HEK293 (cell line): ENCODE data around the gene RHBDF2.
A peak's percentile ranks its signal among the peaks of the same experiment; 100 is the strongest.

Experiments used
- CTCF ChIA-PET: fragments of 350-600 bp; formaldehyde crosslinking; extraction: SDS; loops from one replicate; lab custom pipeline; 2021; ENCODE audit warnings: antibody characterized with exemption; lab: Yijun Ruan, JAX
- POLR2A ChIA-PET: fragments of 300-600 bp; formaldehyde crosslinking; extraction: SDS; loops from one replicate; lab custom pipeline; 2020; ENCODE audit warnings: antibody characterized with exemption, inconsistent platforms; lab: Yijun Ruan, JAX
- H3K27ac ChIP-seq: fragments of 200-500 bp; sonication (Bioruptor generic); 2 replicates; pipeline ENCODE4 v1.5.1; 2014; ENCODE audit warnings: low read depth, low read length, control low read depth, inconsistent platforms; ENCODE audit errors: extremely low read depth
- H3K36me3 ChIP-seq, 2 experiments: fragments of 200-500 bp in 1 of 2; sonication (Bioruptor generic) in 1 of 2; 1 replicate in 1 of 2; 2 replicates in 1 of 2; pipeline ENCODE4 v1.5.1; 2014 to 2017; ENCODE audit warnings: inconsistent platforms in 2 of 2, low read length in 2 of 2; ENCODE audit not compliant: control insufficient read depth in 2 of 2, insufficient read depth in 1 of 2
- H3K4me1 ChIP-seq: fragments of 200-500 bp; sonication (Bioruptor generic); 2 replicates; pipeline ENCODE4 v1.5.1; 2014; ENCODE audit warnings: mild to moderate bottlenecking, low read length, inconsistent platforms; ENCODE audit not compliant: control insufficient read depth, insufficient read depth
- H3K4me3 ChIP-seq: 2 replicates; pipeline ENCODE4 v1.5.1; 2011; ENCODE audit warnings: low read depth, mild to moderate bottlenecking, control low read depth, low read length, moderate library complexity
- H3K9me3 ChIP-seq: fragments of 200-500 bp; sonication (Bioruptor generic); 2 replicates; pipeline ENCODE4 v1.5.1; 2014; ENCODE audit warnings: low read depth, low read length, inconsistent platforms; ENCODE audit not compliant: control insufficient read depth, insufficient read depth
- EGR2 ChIP-seq: fragments of 450-650 bp; formaldehyde crosslinking; IDR thresholded peaks from 2 replicates; pipeline ENCODE4 v1.5.1; 2016; ENCODE audit warnings: low read depth, missing biosample characterization, missing genetic modification characterization
- GLIS1 ChIP-seq: fragments of 450-650 bp; formaldehyde crosslinking; IDR thresholded peaks from 2 replicates; pipeline ENCODE4 v1.5.1; 2016; ENCODE audit warnings: missing biosample characterization, missing genetic modification characterization
- KLF16 ChIP-seq: fragments of 450-650 bp; formaldehyde crosslinking; IDR thresholded peaks from 2 replicates; pipeline ENCODE4 v1.5.1; 2017; ENCODE audit warnings: missing biosample characterization, missing genetic modification characterization
- KLF9 ChIP-seq: fragments of 450-650 bp; formaldehyde crosslinking; IDR thresholded peaks from 2 replicates; pipeline ENCODE4 v1.5.1; 2016; ENCODE audit warnings: missing biosample characterization, missing genetic modification characterization, low read depth
- RBAK ChIP-seq: fragments of 450-650 bp; formaldehyde crosslinking; IDR thresholded peaks from 2 replicates; pipeline ENCODE4 v1.5.1; 2016; ENCODE audit warnings: missing biosample characterization, missing genetic modification characterization
- REPIN1 ChIP-seq: fragments of 450-650 bp; formaldehyde crosslinking; IDR thresholded peaks from 2 replicates; pipeline ENCODE4 v1.5.1; 2017; ENCODE audit warnings: missing biosample characterization, missing genetic modification characterization, low read depth
- ZBTB20 ChIP-seq: fragments of 450-650 bp; formaldehyde crosslinking; IDR thresholded peaks from 2 replicates; pipeline ENCODE4 v1.5.1; 2016; ENCODE audit warnings: missing biosample characterization, missing genetic modification characterization
- ZFP69B ChIP-seq: fragments of 450-650 bp; formaldehyde crosslinking; IDR thresholded peaks from 2 replicates; pipeline ENCODE4 v1.5.1; 2016; ENCODE audit warnings: missing biosample characterization, missing genetic modification characterization
- ZNF133 ChIP-seq: fragments of 450-650 bp; formaldehyde crosslinking; IDR thresholded peaks from 2 replicates; pipeline ENCODE4 v1.5.1; 2016; ENCODE audit warnings: missing biosample characterization, missing genetic modification characterization
- ZNF146 ChIP-seq: fragments of 450-650 bp; formaldehyde crosslinking; IDR thresholded peaks from 2 replicates; pipeline ENCODE4 v1.5.1; 2016; ENCODE audit warnings: missing biosample characterization, missing genetic modification characterization
- ZNF248 ChIP-seq: fragments of 450-650 bp; formaldehyde crosslinking; IDR thresholded peaks from 2 replicates; pipeline ENCODE4 v1.5.1; 2017; ENCODE audit warnings: missing biosample characterization, missing genetic modification characterization
- ZNF292 ChIP-seq: fragments of 450-650 bp; formaldehyde crosslinking; IDR thresholded peaks from 2 replicates; pipeline ENCODE4 v1.5.1; 2016; ENCODE audit warnings: low read depth, missing biosample characterization, missing genetic modification characterization, borderline replicate concordance
- ZNF530 ChIP-seq: fragments of 450-650 bp; formaldehyde crosslinking; IDR thresholded peaks from 2 replicates; pipeline ENCODE4 v1.5.1; 2016; ENCODE audit warnings: low read depth, missing biosample characterization, missing genetic modification characterization
- ZNF629 ChIP-seq: fragments of 450-650 bp; formaldehyde crosslinking; IDR thresholded peaks from 2 replicates; pipeline ENCODE4 v1.5.1; 2017; ENCODE audit warnings: missing biosample characterization, missing genetic modification characterization
- ZNF677 ChIP-seq: fragments of 450-650 bp; IDR thresholded peaks from 2 replicates; pipeline ENCODE4 v1.5.0; 2018; ENCODE audit warnings: missing biosample characterization, mild to moderate bottlenecking, missing genetic modification characterization, moderate library complexity
- ZNF792 ChIP-seq: fragments of 450-650 bp; formaldehyde crosslinking; IDR thresholded peaks from 2 replicates; pipeline ENCODE4 v1.5.1; 2016; ENCODE audit warnings: missing biosample characterization, missing genetic modification characterization
- ZSCAN23 ChIP-seq: fragments of 450-650 bp; formaldehyde crosslinking; IDR thresholded peaks from 2 replicates; pipeline ENCODE4 v1.5.1; 2016; ENCODE audit warnings: missing biosample characterization, missing genetic modification characterization
- TF ChIP-seq, protein P1 (sequence below): IDR thresholded peaks from 2 replicates; pipeline ENCODE4 v1.6.1; 2011; ENCODE audit warnings: mild to moderate bottlenecking, low read depth, low read length, borderline replicate concordance
- TF ChIP-seq, protein P2 (sequence below): fragments of 450-650 bp; formaldehyde crosslinking; IDR thresholded peaks from 2 replicates; pipeline ENCODE4 v1.5.1; 2016; ENCODE audit warnings: missing biosample characterization, missing genetic modification characterization, low read depth
- TF ChIP-seq, protein P3 (sequence below): fragments of 450-650 bp; formaldehyde crosslinking; IDR thresholded peaks from 2 replicates; pipeline ENCODE4 v1.5.1; 2016; ENCODE audit warnings: missing biosample characterization, missing genetic modification characterization
- TF ChIP-seq, protein P4 (sequence below): fragments of 450-650 bp; formaldehyde crosslinking; IDR thresholded peaks from 2 replicates; pipeline ENCODE4 v1.5.1; 2016; ENCODE audit warnings: missing biosample characterization, missing genetic modification characterization

The RHBDF2 gene

DNA sequence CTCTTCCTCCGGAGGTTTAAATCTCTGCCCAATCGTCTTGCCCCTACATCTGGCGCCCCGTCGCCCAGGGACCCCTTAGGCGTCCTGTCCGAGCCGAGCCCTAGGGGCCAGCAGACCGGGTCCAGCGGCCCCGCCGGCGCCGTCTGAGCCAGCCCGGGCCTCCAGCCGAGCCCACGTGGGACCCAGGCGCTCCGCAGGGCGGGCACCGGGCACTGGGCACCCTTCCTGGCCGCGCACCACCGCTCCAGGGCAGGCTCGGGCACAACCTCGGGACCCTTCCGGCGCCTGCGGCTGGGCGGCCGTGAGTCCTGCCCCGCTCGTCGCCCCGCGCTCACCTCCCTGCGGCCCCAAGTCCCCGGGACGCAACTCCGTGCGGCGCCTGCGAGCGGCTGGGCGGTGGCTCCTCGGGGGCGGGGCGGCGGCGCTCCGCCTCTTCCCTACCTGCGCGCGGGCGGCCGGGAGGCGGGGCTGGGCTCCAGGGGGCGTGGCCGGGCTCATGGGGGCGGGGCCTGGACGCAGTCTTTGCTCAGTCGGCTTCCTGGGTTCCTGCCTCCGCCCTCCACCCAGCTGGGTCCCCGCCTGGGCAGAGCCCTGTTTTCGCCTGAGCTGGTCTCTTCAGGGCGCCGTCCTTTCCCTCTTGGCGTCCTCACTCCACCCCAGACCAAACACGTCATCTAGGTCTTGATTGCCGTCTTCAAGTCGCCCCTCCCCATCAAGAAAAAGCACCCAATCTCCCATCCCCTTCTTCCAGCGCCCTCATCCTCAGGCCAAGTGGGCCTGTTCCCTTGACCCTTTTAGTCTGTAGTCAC, at the start of gene RHBDF2 (continued):
- TF ChIP-seq KLF9 (tag by site-specific recombination) (peak; percentile 81), ZNF292 (no peak), GLIS1 (peak; percentile 3; the same call in 1 of the 2 replicates), ZNF677 (peak; percentile 44; the same call in 1 of the 2 replicates), ZNF133 (tag by site-specific recombination) (no peak), ZNF629 (peak; percentile 46; the same call in 1 of the 2 replicates), ZSCAN23 (tag by site-specific recombination) (0 out of 2 replicates have a peak, but pooled peaks have one; percentile 31)
- TF ChIP-seq, protein P1, sequence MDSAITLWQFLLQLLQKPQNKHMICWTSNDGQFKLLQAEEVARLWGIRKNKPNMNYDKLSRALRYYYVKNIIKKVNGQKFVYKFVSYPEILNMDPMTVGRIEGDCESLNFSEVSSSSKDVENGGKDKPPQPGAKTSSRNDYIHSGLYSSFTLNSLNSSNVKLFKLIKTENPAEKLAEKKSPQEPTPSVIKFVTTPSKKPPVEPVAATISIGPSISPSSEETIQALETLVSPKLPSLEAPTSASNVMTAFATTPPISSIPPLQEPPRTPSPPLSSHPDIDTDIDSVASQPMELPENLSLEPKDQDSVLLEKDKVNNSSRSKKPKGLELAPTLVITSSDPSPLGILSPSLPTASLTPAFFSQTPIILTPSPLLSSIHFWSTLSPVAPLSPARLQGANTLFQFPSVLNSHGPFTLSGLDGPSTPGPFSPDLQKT, result no peak
- TF ChIP-seq, protein P2, sequence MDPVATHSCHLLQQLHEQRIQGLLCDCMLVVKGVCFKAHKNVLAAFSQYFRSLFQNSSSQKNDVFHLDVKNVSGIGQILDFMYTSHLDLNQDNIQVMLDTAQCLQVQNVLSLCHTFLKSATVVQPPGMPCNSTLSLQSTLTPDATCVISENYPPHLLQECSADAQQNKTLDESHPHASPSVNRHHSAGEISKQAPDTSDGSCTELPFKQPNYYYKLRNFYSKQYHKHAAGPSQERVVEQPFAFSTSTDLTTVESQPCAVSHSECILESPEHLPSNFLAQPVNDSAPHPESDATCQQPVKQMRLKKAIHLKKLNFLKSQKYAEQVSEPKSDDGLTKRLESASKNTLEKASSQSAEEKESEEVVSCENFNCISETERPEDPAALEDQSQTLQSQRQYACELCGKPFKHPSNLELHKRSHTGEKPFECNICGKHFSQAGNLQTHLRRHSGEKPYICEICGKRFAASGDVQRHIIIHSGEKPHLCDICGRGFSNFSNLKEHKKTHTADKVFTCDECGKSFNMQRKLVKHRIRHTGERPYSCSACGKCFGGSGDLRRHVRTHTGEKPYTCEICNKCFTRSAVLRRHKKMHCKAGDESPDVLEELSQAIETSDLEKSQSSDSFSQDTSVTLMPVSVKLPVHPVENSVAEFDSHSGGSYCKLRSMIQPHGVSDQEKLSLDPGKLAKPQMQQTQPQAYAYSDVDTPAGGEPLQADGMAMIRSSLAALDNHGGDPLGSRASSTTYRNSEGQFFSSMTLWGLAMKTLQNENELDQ (tag by site-specific recombination), result no peak
- TF ChIP-seq, protein P3, sequence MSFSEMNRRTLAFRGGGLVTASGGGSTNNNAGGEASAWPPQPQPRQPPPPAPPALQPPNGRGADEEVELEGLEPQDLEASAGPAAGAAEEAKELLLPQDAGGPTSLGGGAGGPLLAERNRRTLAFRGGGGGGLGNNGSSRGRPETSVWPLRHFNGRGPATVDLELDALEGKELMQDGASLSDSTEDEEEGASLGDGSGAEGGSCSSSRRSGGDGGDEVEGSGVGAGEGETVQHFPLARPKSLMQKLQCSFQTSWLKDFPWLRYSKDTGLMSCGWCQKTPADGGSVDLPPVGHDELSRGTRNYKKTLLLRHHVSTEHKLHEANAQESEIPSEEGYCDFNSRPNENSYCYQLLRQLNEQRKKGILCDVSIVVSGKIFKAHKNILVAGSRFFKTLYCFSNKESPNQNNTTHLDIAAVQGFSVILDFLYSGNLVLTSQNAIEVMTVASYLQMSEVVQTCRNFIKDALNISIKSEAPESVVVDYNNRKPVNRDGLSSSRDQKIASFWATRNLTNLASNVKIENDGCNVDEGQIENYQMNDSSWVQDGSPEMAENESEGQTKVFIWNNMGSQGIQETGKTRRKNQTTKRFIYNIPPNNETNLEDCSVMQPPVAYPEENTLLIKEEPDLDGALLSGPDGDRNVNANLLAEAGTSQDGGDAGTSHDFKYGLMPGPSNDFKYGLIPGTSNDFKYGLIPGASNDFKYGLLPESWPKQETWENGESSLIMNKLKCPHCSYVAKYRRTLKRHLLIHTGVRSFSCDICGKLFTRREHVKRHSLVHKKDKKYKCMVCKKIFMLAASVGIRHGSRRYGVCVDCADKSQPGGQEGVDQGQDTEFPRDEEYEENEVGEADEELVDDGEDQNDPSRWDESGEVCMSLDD, result peak; percentile 41; the same call in 1 of the 2 replicates

DNA sequence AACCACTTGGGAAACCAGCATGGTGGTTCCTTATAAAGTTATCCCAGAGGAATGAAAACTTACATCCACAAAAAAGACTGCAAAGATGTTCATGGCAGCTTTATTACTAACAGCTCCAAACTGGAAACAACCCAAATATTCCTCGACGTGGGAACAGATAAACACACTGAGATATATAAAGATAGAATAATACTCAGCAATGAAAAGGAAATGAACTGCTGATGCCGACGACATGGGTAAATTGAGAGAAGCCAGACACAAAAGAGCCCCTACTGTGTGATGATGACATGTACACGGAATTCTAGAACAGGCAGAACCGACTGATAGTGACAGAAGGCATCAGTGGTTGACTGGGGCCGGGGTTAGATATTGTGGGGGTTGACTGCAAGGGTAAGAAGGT, 48.3 kb upstream of the RHBDF2 start:
- H3K4me1 ChIP-seq, result peaks cover 21% of the 10 kb centered on the region
- H3K36me3 ChIP-seq, result peaks cover 0 to 9% of the 10 kb centered on the region in 2 experiments; a peak in 2 of 3 replicates
- H3K27ac ChIP-seq, result no peak overlapping the region
- ChIA-PET POLR2A (interaction anchor here (1.6 kb wide), 1 partner anchor 8 kb away, joined by 5 read pairs; no protein-coding TSS in a partner anchor), CTCF (interaction anchor here (1.2 to 5.4 kb wide), 7 partner anchors 8 to 132 kb away, joined by 4 to 49 read pairs (median 7); no protein-coding TSS in a partner anchor)
- no peak overlapping the region for H3K4me3 ChIP-seq
- TF ChIP-seq ZBTB20 (tag by site-specific recombination), result no peak
- TF ChIP-seq ZNF146 (tag by site-specific recombination), result peak; percentile 93
- H3K9me3 ChIP-seq, result no peaks in the 10 kb centered on the region

DNA sequence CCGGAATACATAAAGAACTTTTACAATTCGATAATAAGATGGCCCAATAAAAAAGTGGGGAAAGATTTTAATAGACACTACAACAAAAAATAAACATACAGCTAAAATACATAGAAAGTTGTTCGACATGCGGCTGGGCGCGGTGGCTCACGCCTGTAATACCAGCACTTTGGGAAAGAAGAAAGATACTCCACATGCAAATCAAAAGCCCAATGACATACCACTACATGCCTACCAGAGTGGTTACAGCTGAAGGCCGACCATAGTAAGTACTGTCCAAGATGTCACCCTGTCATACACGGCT, 47.9 kb upstream of the RHBDF2 start:
- Histone ChIP-seq H3K36me3 (peaks cover 0 to 9% of the 10 kb centered on the region in 2 experiments; a peak in 2 of 3 replicates), H3K27ac (no peak overlapping the region), H3K4me3 (no peak overlapping the region), H3K9me3 (no peaks in the 10 kb centered on the region), H3K4me1 (peaks cover 21% of the 10 kb centered on the region)
- CTCF ChIA-PET, result interaction anchor here (0.7 to 5.4 kb wide), 8 partner anchors 9 to 132 kb away, joined by 4 to 49 read pairs (median 7); no protein-coding TSS in a partner anchor
- TF ChIP-seq ZNF248 (no peak), REPIN1 (tag by site-specific recombination) (no peak), ZNF146 (tag by site-specific recombination) (no peak), EGR2 (tag by site-specific recombination) (no peak), ZNF792 (no peak), ZNF629 (no peak), ZFP69B (no peak), KLF9 (tag by site-specific recombination) (no peak), ZNF530 (no peak), RBAK (tag by site-specific recombination) (no peak), KLF16 (no peak)
- TF ChIP-seq, protein P1, result no peak
- TF ChIP-seq, protein P4, sequence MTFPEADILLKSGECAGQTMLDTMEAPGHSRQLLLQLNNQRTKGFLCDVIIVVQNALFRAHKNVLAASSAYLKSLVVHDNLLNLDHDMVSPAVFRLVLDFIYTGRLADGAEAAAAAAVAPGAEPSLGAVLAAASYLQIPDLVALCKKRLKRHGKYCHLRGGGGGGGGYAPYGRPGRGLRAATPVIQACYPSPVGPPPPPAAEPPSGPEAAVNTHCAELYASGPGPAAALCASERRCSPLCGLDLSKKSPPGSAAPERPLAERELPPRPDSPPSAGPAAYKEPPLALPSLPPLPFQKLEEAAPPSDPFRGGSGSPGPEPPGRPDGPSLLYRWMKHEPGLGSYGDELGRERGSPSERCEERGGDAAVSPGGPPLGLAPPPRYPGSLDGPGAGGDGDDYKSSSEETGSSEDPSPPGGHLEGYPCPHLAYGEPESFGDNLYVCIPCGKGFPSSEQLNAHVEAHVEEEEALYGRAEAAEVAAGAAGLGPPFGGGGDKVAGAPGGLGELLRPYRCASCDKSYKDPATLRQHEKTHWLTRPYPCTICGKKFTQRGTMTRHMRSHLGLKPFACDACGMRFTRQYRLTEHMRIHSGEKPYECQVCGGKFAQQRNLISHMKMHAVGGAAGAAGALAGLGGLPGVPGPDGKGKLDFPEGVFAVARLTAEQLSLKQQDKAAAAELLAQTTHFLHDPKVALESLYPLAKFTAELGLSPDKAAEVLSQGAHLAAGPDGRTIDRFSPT (tag by site-specific recombination), result no peak
- POLR2A ChIA-PET, result interaction anchor here (1.6 kb wide), 1 partner anchor 8 kb away, joined by 5 read pairs; no protein-coding TSS in a partner anchor
